Ectodermal cell (in vitro differentiated cells): ENCODE results near the gene TBC1D3B.
"Not testable (repeated sequence)": the region's sequence is repeated elsewhere in the genome, so short reads cannot be mapped to it uniquely, and the experiment has no call there.

ENCODE experiments used
- H3K27ac ChIP-seq: 2 replicates; pipeline ENCODE4 v1.7.0; 2013; ENCODE audit warnings: mild to moderate bottlenecking, low read depth, low read length; ENCODE audit not compliant: insufficient read depth, poor library complexity, severe bottlenecking
- H3K27me3 ChIP-seq: 2 replicates; pipeline ENCODE4 v1.7.0; 2013; ENCODE audit warnings: mild to moderate bottlenecking, low read length; ENCODE audit not compliant: insufficient read depth, control insufficient read depth, poor library complexity, severe bottlenecking
- H3K36me3 ChIP-seq: one replicate; pipeline ENCODE4 v1.7.0; 2013; ENCODE audit warnings: low read length; ENCODE audit not compliant: control insufficient read depth, insufficient read depth
- H3K4me1 ChIP-seq: one replicate; pipeline ENCODE4 v1.7.0; 2013; ENCODE audit warnings: low read length; ENCODE audit not compliant: control insufficient read depth, insufficient read depth
- H3K4me3 ChIP-seq: 2 replicates; pipeline ENCODE4 v1.7.0; 2013; ENCODE audit warnings: low read depth, low read length, control low read depth; ENCODE audit not compliant: insufficient read depth
- H3K9me3 ChIP-seq: 2 replicates; pipeline ENCODE4 v1.7.0; 2013; ENCODE audit warnings: mild to moderate bottlenecking, low read length, moderate library complexity; ENCODE audit not compliant: control insufficient read depth
- WGBS, 2 experiments: methylation state at CpG; one replicate each; pipeline ENCODE4 v1.1.7; 2013; ENCODE audit warnings: missing lambda C conversion rate in 2 of 2; 5-methylcytosine and 5-hydroxymethylcytosine counted together

The TBC1D3B gene

GRCh38 chr17:36181446-36182175 is 5.2 kb upstream of the TBC1D3B start:
- not testable (repeated sequence) for H3K4me1 ChIP-seq, H3K27ac ChIP-seq, H3K36me3 ChIP-seq, H3K9me3 ChIP-seq, H3K4me3 ChIP-seq
- H3K27me3 ChIP-seq: peaks cover 29% of the 10 kb centered on the region
- 85 to 95% methylated on average over 5 to 6 of the region's 6 CpGs for WGBS, 2 experiments

DNA sequence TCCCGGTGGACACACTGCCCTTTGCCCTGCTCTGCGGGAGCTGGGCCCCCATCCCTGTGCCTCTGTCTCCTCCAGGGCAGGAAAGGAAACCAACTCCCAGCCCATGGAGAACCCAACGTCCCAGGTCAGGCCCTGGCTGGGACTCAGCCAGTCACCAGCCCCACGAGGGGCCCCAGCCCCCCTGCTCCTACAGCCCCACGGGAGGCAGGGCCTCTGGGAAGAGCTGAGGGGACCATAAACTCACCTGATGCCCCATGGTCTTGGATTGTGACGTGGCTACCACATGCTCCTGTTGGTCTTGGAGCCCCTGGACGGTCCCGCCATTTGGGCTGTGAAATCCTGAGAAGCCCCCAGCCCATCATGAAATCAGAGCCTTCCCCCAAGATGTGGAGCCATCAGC is 7.6 kb downstream of the TBC1D3B start:
- not testable (repeated sequence) for H3K4me3 ChIP-seq, H3K27me3 ChIP-seq, H3K9me3 ChIP-seq, H3K4me1 ChIP-seq, H3K36me3 ChIP-seq, H3K27ac ChIP-seq
- 80 to 97% methylated on average over 2 to 3 of the region's 8 CpGs for WGBS, 2 experiments

GRCh38 chr17:36153895-36154610 is 22.4 kb downstream of the TBC1D3B start:
- no peaks in the 10 kb centered on the region for H3K27me3 ChIP-seq
- H3K9me3 ChIP-seq: no peaks in the 10 kb centered on the region
- H3K36me3 ChIP-seq: no peaks in the 10 kb centered on the region
- 86 to 93% methylated on average over 8 to 9 of the region's 10 CpGs for WGBS, 2 experiments
- H3K4me1 ChIP-seq: no peaks in the 10 kb centered on the region
- no peak overlapping the region for H3K4me3 ChIP-seq
- no peak overlapping the region for H3K27ac ChIP-seq

GRCh38 chr17:36152639-36153120 is 23.8 kb downstream of the TBC1D3B start:
- Histone ChIP-seq H3K27me3 (no peaks in the 10 kb centered on the region), H3K4me3 (no peak overlapping the region), H3K9me3 (no peaks in the 10 kb centered on the region), H3K4me1 (no peaks in the 10 kb centered on the region), H3K36me3 (no peaks in the 10 kb centered on the region), H3K27ac (no peak overlapping the region)
- 94 to 96% methylated on average over 8 of the region's 8 CpGs for WGBS, 2 experiments

GRCh38 chr17:36151891-36152638 is 24.4 kb downstream of the TBC1D3B start:
- Histone ChIP-seq H3K4me1 (no peaks in the 10 kb centered on the region), H3K27ac (no peak overlapping the region), H3K4me3 (no peak overlapping the region), H3K9me3 (no peaks in the 10 kb centered on the region), H3K27me3 (peaks cover 5% of the 10 kb centered on the region), H3K36me3 (no peaks in the 10 kb centered on the region)
- WGBS, 2 experiments: 86 to 93% methylated on average over 2 to 4 of the region's 4 CpGs

- 85 to 86% methylated on average over 11 of the region's 11 CpGs for WGBS, 2 experiments
- H3K4me1 ChIP-seq: no peaks in the 10 kb centered on the region
- no peak overlapping the region for H3K27ac ChIP-seq
- no peaks in the 10 kb centered on the region for H3K9me3 ChIP-seq
- no peaks in the 10 kb centered on the region for H3K36me3 ChIP-seq
- no peak overlapping the region for H3K4me3 ChIP-seq
- H3K27me3 ChIP-seq: peaks cover 21% of the 10 kb centered on the region
Observed at GRCh38 chr17:36149296-36149820, 27.1 kb downstream of the TBC1D3B start.

GRCh38 chr17:36148559-36149295 is 27.7 kb downstream of the TBC1D3B start:
- Histone ChIP-seq H3K9me3 (no peaks in the 10 kb centered on the region), H3K4me3 (no peak overlapping the region), H3K27me3 (peaks cover 27% of the 10 kb centered on the region), H3K36me3 (no peaks in the 10 kb centered on the region), H3K27ac (no peak overlapping the region), H3K4me1 (no peaks in the 10 kb centered on the region)
- WGBS, 2 experiments: 25 to 48% methylated on average over 4 to 6 of the region's 6 CpGs

DNA sequence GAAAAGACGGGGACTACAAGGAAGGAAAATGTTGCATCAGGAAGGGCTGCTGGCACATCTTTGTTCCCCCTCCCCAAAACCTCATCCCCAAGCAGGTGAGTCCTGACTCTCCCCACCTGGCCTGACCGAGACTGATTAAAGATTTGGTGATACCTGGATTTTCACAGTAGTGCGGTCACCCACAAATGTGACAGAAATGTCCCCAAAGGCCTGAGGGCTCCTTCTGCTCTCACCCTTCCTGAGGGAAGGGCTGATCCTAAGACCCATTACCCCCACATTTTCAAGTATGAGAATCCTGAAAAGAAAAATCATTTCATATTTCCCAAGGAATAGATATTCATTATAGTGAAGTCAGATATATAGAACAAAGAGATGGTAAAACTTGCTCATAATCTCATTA is 28.8 kb downstream of the TBC1D3B start:
- Histone ChIP-seq H3K4me3 (no peak overlapping the region), H3K9me3 (no peaks in the 10 kb centered on the region), H3K27ac (no peak overlapping the region), H3K36me3 (no peaks in the 10 kb centered on the region), H3K27me3 (peaks cover 38% of the 10 kb centered on the region), H3K4me1 (no peaks in the 10 kb centered on the region)
- 91% methylated on average over 3 of the region's 3 CpGs for WGBS, 2 experiments

- H3K27ac ChIP-seq: no peak overlapping the region
- peaks cover 44% of the 10 kb centered on the region for H3K27me3 ChIP-seq
- H3K4me1 ChIP-seq: no peaks in the 10 kb centered on the region
- no peak overlapping the region for H3K4me3 ChIP-seq
- H3K9me3 ChIP-seq: no peaks in the 10 kb centered on the region
- 91 to 92% methylated on average over 5 of the region's 5 CpGs for WGBS, 2 experiments
- no peaks in the 10 kb centered on the region for H3K36me3 ChIP-seq
Observed at GRCh38 chr17:36144981-36145729, 31.3 kb downstream of the TBC1D3B start.
